ENCODE measurements around the gene RGL1. TPM values are rescaled to one million over a fixed set of nuclear protein-coding genes. Genes with fewer than 3 reads are reported as not detected.

Gene RGL1
- total and polyA plus RNA-seq, 2 donors (not counting 1 experiment from before 2014, with no cell fraction given), result 16.2 to 21.4 TPM

DNA sequence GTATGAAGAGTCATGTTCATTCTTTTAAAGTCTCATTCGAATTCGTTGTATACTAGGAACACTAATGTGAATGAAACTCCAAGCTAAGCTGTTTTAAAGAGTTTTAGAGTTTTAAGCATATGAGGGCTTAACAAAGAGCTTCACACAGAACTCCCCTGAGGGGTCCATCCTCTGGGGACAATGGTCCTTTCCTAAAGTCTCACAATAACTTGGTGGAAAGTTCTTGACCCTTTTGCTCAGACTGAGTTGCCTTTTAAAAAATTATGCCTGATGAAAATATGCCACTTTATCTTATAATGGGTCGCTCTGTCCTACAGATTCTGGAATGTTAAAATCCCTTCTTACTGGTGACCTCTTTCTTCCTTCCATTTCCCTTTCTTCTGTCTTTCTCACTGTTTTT is 64.3 kb downstream of the RGL1 start:
- Histone ChIP-seq H3K9me3 (ENCODE audit: control insufficient read depth, insufficient read depth, low read depth, low read length) (no peaks in the 10 kb centered on the region), H3K9ac (ENCODE audit: insufficient read depth, low read length) (no peak overlapping the region), H2AFZ (ENCODE audit: low read length) (no peak overlapping the region), H3K36me3 (ENCODE audit: control insufficient read depth, insufficient read depth, low read length) (no peaks in the 10 kb centered on the region), H3K27ac (ENCODE audit: insufficient read depth, low read length) (no peak overlapping the region), H3K79me2 (ENCODE audit: control insufficient read depth, insufficient read depth, low read length) (no peaks in the 10 kb centered on the region), H3K27me3 (ENCODE audit: control insufficient read depth, insufficient read depth, low read length) (no peaks in the 10 kb centered on the region), H3K4me3 (replicated peaks in 1 of 4; ENCODE audit: control extremely low read depth in 1 of 4, insufficient read depth in 1 of 4, low read depth in 3 of 4, low read length in 4 of 4) (no peak overlapping the region), H3K4me1 (ENCODE audit: control insufficient read depth, extremely low read depth, insufficient read depth, low read length) (peaks cover 7% of the 10 kb centered on the region), H4K20me1 (ENCODE audit: control insufficient read depth, extremely low read depth, insufficient read depth, low read length) (no peaks in the 10 kb centered on the region), H3K4me2 (ENCODE audit: extremely low read depth, insufficient read depth, low read length) (no peak overlapping the region)
- no peak for DNase-seq (ENCODE audit: low read depth in 2 of 2)
- TF ChIP-seq EZH2 (IDR thresholded peaks at IDR 0.05; ENCODE audit: low read length, missing control alignments) (no peak), CTCF (conservative IDR thresholded peaks at IDR 0.05 in 1 of 2, IDR thresholded peaks at IDR 0.05 in 1 of 2; ENCODE audit: low read depth in 1 of 2, low read length in 2 of 2) (no peak)

DNA sequence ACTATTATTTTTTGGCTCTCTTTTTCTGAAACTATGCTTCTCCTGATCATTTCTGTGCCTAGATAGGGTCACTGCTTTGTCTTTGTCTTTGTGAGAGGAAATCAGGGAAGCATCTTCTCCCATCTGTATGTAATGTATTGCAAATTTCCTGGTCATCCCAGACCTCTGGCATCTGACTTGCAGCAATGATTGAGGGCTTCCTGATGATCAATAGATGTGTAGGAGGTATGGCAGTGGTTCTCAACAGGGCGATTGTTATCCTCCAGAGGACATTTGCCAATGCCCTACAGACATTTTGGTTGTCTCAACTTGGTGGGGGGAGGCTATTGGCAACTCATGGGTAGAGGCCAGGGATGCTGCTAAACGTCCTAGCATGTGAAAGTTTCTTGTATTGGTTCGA is 64.7 kb downstream of the RGL1 start:
- no peak overlapping the region for H3K9ac ChIP-seq (ENCODE audit: insufficient read depth, low read length)
- H3K79me2 ChIP-seq (ENCODE audit: control insufficient read depth, insufficient read depth, low read length), result no peaks in the 10 kb centered on the region
- no peak for DNase-seq (ENCODE audit: low read depth in 2 of 2)
- H3K36me3 ChIP-seq (ENCODE audit: control insufficient read depth, insufficient read depth, low read length), result no peaks in the 10 kb centered on the region
- no peaks in the 10 kb centered on the region for H3K27me3 ChIP-seq (ENCODE audit: control insufficient read depth, insufficient read depth, low read length)
- no peaks in the 10 kb centered on the region for H4K20me1 ChIP-seq (ENCODE audit: control insufficient read depth, extremely low read depth, insufficient read depth, low read length)
- no peaks in the 10 kb centered on the region for H3K9me3 ChIP-seq (ENCODE audit: control insufficient read depth, insufficient read depth, low read depth, low read length)
- H2AFZ ChIP-seq (ENCODE audit: low read length), result no peak overlapping the region
- no peak for TF ChIP-seq EZH2 (IDR thresholded peaks at IDR 0.05; ENCODE audit: low read length, missing control alignments)
- no peak for TF ChIP-seq CTCF (conservative IDR thresholded peaks at IDR 0.05 in 1 of 2, IDR thresholded peaks at IDR 0.05 in 1 of 2; ENCODE audit: low read depth in 1 of 2, low read length in 2 of 2)
- no peak overlapping the region for H3K27ac ChIP-seq (ENCODE audit: insufficient read depth, low read length)
- no peak overlapping the region for H3K4me2 ChIP-seq (ENCODE audit: extremely low read depth, insufficient read depth, low read length)
- H3K4me1 ChIP-seq (ENCODE audit: control insufficient read depth, extremely low read depth, insufficient read depth, low read length), result peaks cover 7% of the 10 kb centered on the region
- no peak overlapping the region for H3K4me3 ChIP-seq (replicated peaks in 1 of 4; ENCODE audit: control extremely low read depth in 1 of 4, insufficient read depth in 1 of 4, low read depth in 3 of 4, low read length in 4 of 4)

DNA sequence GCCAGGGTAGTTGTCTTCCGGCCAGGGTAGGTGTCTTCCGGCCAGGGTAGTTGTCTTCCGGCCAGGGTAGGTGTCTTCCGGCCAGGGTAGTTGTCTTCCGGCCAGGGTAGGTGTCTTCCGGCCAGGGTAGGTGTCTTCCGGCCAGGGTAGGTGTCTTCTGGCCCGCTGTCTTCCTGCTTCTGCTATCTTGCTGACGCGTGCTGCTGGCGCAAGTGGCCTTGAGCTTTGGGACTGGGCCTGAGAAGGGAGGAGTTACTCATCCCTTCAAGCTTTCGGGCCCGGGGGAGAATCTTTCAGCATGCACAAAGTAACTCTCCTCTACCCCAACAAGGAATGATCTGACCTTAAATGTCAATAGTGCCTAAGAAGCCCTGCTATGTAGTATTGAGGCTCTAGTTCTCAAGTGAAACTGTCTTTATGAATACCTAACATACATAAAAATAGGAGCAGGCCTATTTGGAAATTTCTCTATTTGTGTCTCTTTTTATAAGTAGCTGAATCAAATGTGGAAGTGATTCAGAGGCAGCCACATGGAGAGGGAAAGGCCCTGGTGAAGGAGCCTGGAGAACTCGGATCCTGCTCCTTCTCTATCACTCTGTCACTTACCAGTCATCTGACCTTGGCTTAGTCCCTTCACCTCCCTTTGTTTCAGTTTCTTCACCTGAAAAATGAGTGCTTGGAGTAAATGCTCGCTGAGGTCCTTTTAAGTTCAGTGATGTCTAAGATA is 65.6 kb downstream of the RGL1 start:
- H3K27me3 ChIP-seq (ENCODE audit: control insufficient read depth, insufficient read depth, low read length), result no peaks in the 10 kb centered on the region
- H3K9ac ChIP-seq (ENCODE audit: insufficient read depth, low read length), result no peak overlapping the region
- H3K79me2 ChIP-seq (ENCODE audit: control insufficient read depth, insufficient read depth, low read length), result no peaks in the 10 kb centered on the region
- H3K4me2 ChIP-seq (ENCODE audit: extremely low read depth, insufficient read depth, low read length), result peak overlapping the region; percentile 54
- H3K27ac ChIP-seq (ENCODE audit: insufficient read depth, low read length), result peak overlapping the region; percentile 49
- DNase-seq (ENCODE audit: low read depth in 2 of 2), result peak in 1 of 2 donors; percentile 22
- no peak overlapping the region for H2AFZ ChIP-seq (ENCODE audit: low read length)
- H3K9me3 ChIP-seq (ENCODE audit: control insufficient read depth, insufficient read depth, low read depth, low read length), result no peaks in the 10 kb centered on the region
- peaks cover 7% of the 10 kb centered on the region for H3K4me1 ChIP-seq (ENCODE audit: control insufficient read depth, extremely low read depth, insufficient read depth, low read length)
- no peak for TF ChIP-seq CTCF (conservative IDR thresholded peaks at IDR 0.05 in 1 of 2, IDR thresholded peaks at IDR 0.05 in 1 of 2; ENCODE audit: low read depth in 1 of 2, low read length in 2 of 2)
- TF ChIP-seq EZH2 (IDR thresholded peaks at IDR 0.05; ENCODE audit: low read length, missing control alignments), result no peak
- no peaks in the 10 kb centered on the region for H4K20me1 ChIP-seq (ENCODE audit: control insufficient read depth, extremely low read depth, insufficient read depth, low read length)
- no peaks in the 10 kb centered on the region for H3K36me3 ChIP-seq (ENCODE audit: control insufficient read depth, insufficient read depth, low read length)
- no peak overlapping the region for H3K4me3 ChIP-seq (replicated peaks in 1 of 4; ENCODE audit: control extremely low read depth in 1 of 4, insufficient read depth in 1 of 4, low read depth in 3 of 4, low read length in 4 of 4)
